GM18858 (cell line): ENCODE measurements around the gene UST.
"Not testable (repeated sequence)": the region's sequence is repeated elsewhere in the genome, so short reads cannot be mapped to it uniquely, and the experiment has no call there.

Source experiments
- ATAC-seq: cut with Tn5 transposase; IDR thresholded peaks from one replicate; pipeline ENCODE4 v1.9.1; 2021; ENCODE audit not compliant: unreplicated experiment

Gene UST

DNA sequence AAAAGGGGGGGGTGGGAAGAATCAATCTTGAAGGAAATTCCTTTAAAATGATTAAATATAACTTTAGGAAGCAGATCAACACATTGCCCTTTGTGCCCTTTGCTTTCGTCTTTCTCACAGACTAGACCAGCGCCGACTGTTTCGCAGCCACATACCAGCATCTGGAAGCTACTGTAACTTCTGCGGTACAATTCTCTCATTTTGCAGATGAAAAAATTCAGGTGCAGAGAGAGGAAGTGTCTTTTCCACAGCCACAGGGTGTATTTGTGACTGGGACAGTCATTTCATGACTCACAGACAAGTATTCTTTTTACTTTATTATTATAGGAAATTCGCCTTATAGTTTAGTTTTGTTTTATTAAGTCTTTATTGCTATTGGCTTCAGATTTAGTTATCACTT is 84.2 kb downstream of the UST start:
- no peak for ATAC-seq

- no peak for ATAC-seq
These were observed 84.7 kb downstream of the UST start for GRCh38 chr6:148831531-148831930.

DNA sequence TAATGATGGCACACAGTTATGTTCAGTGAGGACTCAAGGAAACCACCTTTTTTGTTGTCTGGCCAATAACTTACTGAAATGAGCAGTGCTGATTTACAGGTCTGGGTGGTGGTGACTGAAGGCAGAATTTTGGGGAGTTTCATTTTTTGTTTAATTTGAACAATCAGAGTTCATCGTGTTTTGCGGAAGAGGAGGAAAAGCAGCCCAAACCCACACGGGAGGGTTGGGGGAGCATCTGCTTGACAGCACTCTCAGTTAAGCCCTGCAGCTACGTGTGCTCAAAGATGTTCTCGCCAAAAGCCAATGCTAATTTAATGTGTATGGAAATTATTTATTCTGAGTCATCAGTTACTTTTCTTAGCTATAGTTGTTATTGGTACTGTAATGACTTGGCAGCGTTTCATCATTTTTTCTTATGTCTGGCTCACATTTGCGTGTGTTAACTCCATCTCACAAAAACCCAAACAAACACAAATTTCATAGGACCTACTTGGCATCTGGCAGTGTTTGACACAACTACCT is 89.2 kb downstream of the UST start:
- ATAC-seq: no peak

DNA sequence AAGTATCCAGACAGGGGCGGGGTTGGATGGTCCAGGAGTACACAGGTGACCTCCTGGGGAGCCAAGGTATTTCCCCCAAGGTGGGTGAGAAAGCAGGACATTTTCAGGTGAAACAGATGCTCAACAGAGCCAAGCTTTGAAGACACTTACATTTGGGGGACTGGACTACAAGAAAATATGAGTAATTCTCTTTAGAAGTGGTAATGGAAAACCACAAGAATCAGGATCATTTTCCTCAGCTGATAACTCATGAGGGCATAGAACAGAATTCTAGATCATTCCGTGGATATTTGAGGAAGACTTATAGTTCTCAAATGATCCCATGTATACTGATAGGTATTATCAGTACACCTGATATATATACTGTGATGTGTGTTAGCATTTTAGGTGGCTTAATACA is 89.9 kb downstream of the UST start:
- no peak for ATAC-seq

- ATAC-seq: no peak
These were observed 91.1 kb downstream of the UST start for GRCh38 chr6:148837941-148838340.

DNA sequence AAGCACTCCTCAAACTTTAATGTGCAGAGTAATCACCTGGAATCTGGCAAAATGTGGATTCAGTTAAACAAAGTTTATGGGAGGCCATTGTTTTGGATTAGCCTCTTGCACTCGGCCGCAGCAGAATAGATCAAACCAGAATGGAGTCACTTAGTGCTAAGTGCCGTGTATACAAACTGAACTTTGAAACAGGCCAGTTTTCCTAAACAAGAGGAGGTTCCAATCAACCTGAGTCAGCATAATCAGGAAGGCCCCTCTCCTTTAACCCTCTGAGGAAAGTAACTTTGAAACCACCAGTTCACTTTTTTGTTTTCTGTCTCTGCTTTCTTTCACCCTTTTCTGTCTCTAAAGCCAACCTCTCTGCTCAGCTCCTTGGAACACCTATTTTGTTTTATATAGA is 92.2 kb downstream of the UST start:
- no peak for ATAC-seq

- ATAC-seq: no peak
These were observed 93.4 kb downstream of the UST start for GRCh38 chr6:148840256-148840655.

DNA sequence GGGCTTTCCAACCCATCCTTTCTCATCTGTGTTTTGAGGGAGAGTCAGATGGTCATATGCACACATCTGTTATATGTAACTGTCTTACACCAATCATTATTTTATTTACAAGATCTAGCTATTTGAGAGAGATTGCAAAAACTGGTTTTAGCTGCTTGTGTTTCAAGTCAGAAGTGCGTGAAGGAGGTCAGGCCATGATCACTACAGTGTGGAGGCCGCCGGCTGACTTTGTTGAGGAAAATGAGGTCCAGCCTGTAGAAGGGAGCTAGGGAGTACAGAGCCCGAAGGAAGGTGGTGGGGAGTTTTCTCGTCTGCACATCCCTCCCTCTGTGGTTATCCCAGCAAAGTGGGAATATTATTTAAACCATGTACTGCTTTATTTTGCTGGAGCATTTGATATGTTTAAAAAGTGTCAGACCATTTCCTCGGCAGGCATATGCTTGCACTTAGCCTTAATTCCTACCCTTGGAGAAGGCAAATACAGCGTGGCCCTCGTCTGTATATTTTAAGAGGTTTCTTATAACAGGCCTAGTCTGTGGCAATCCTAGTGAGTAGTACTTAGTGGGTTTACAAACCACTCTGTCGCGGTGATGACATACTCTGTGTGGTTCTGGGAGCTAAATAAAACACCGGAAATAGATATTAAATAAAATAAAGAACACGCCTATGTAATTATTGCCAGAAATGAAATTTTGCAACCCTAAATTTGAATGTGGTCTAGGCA is 95.6 kb downstream of the UST start:
- no peak for ATAC-seq

GRCh38 chr6:148845464-148845863 is 98.6 kb downstream of the UST start:
- no peak for ATAC-seq

GRCh38 chr6:148846778-148847761 is 100.2 kb downstream of the UST start:
- no peak for ATAC-seq

DNA sequence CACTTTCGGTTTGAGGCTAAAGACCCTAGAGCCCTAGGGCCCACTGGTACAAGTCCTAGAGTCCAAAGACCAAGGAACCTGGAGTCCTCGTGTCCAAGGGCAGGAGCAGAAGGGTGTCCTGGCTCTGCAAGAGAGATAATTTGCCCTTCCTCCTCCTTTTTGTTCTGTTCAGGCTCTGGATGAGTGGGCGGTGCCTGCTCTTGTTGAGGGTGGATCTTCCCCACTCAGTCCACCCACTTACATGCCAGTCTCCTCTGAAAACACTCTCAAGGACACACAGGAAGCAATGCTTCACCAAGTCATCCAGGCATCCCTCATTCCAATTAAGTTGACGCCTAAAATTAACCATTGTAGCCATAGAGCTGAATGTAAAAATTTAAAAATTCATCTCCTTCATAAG is 102.1 kb downstream of the UST start:
- no peak for ATAC-seq

- not testable (repeated sequence) for ATAC-seq
These were observed 102.6 kb downstream of the UST start for GRCh38 chr6:148849449-148849848.

DNA sequence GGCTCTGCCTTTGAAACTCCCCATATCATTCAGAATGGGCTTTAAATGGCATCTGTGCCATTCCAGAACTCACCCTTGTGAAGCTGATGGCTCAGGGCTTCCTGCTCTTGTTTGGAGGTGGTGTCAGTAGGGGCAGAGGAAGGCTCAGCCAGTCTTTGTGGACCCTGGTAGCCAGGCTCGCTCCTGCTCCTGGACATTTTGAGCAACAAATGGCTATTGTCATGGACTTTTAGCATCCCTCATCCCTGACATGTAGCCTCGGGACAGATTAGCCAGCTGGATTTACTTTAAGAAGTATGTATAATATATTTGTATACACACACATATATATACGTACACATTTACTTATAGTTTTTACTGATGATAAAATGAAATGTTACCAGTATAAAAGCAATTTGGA is 104.1 kb downstream of the UST start:
- ATAC-seq: no peak

- ATAC-seq: no peak
These were observed 105.1 kb downstream of the UST start for GRCh38 chr6:148851683-148852556.

GRCh38 chr6:148852688-148853087 is 105.9 kb downstream of the UST start:
- no peak for ATAC-seq

GRCh38 chr6:148853113-148853512 is 106.3 kb downstream of the UST start:
- ATAC-seq: not testable (repeated sequence)

- ATAC-seq: no peak
These were observed 107.3 kb downstream of the UST start for GRCh38 chr6:148854096-148854495.

DNA sequence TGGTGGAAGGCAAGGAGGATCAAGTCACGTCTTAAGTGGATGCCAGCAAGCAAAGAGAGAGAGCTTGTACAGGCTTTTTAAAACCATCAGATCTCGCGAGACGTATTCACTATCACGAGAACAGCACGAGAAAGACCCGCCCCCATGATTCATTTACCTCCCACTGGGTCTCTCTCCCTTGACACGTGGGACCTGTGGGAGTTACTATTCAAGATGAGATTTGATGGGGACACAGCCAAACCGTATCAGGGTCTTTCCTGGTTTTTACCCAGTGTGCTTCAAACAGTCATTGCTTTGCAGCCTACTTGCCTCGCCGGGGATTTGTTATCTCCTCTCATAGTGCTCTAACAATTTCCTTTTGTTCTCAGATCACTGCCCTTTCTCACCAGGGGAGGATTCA is 108.2 kb downstream of the UST start:
- no peak for ATAC-seq

DNA sequence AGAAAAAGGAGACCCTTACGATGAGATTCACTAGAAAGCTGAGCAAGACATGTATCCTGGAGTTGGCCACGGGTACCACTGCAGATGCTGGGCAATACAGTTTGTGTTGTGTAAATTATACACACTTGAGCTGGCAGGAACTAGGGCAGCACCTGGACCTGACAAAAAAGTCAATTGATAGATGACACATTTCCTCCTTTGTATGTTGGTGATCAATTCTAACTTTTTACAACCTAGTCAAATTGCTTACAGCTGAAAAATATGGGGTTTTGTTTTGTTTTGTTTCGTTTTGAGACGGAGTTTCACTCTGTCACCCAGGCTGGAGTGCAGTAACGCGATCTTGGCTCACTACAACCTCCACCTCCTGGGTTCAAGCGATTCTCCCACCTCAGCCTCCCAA is 108.9 kb downstream of the UST start:
- ATAC-seq: no peak

DNA sequence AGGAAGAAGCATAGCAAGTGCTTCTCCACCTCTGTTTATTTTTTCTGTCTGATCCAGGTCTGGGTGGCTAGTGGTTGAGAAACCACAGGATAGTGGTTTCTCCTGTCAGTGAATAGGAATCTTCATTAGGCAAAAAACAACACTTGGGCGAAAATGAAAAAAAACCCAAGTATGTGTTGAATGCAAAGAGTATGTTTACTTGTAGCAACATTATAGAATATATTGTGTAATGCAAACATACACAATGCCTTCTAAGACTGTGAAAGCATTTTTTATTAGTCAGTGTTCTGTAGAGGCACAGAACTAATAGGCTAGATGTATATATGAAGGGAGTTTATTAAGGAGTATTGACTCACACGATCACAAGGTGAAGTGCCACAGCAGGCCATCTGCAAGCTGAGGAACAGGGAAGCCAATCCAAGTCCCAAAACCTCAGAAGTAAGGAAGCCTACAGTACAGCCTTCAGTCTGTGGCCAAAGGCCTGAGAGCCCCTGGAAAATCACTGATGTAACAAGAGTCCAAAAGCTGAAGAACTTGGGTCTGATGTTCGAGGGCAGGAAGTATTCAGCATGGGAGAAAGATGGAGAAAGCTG is 111.1 kb downstream of the UST start:
- ATAC-seq: no peak

DNA sequence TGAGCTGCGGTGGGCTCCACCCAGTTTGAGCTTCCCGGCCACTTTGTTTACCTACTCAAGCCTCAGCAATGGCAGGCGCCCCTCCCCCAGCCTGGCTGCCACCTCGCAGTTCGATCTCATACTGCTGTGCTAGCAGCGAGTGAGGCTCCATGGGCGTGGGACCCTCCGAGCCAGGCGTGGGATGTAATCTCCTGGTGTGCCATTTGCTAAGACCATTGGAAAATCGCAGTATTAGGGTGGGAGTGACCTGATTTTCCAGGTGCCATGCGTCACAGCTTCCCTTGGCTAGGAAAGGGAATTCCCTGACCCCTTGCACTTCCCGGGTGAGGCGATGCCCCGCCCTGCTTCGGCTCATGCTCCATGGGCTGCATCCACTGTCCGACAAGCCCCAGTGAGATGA is 117.3 kb downstream of the UST start:
- ATAC-seq: not testable (repeated sequence)
